Activated T-helper 2 cell treated with anti-CD3 and anti-CD28 coated beads, Interferon-gamma antibody, Interleukin-2, Interleukin-4, amounts not matched to agents 10 μg/mL and 5 μg/mL and 100 μg/mL, durations not matched to agents 14 hours and 24 hours and 36 hours (primary cell): ENCODE measurements around the gene PRSS12. TPM values are rescaled to one million over a fixed set of nuclear protein-coding genes. Genes with fewer than 3 reads are reported as not detected.

Experiments used
- DNase-seq: peaks from one replicate; pipeline ENCODE4 v3.0.0; 2021; ENCODE audit warnings: low spot score
- H3K27ac Mint-ChIP-seq: one replicate; pipeline ENCODE4 v1.8.0; 2021; ENCODE audit warnings: mixed read lengths
- H3K27me3 Mint-ChIP-seq: one replicate; pipeline ENCODE4 v1.8.0; 2021; ENCODE audit warnings: low read depth, mixed read lengths
- H3K36me3 Mint-ChIP-seq: one replicate; pipeline ENCODE4 v1.8.0; 2021; ENCODE audit warnings: low read depth, mixed read lengths
- H3K4me1 Mint-ChIP-seq: one replicate; pipeline ENCODE4 v1.8.0; 2021; ENCODE audit warnings: low read depth, mixed read lengths
- H3K4me3 Mint-ChIP-seq: one replicate; pipeline ENCODE4 v1.8.0; 2021; ENCODE audit warnings: low read depth, mild to moderate bottlenecking, moderate library complexity, mixed read lengths
- H3K9me3 Mint-ChIP-seq: one replicate; pipeline ENCODE4 v1.8.0; 2021; ENCODE audit warnings: mixed read lengths
- intact Hi-C: fragments of 100-400 bp; cut with micrococcal nuclease; formaldehyde crosslinking; loops from one replicate; pipeline ENCODE4 v1.15.1; 2023
- total RNA-seq: library from RNA; stranded (reverse); gene quantifications from 2 replicates; pipeline ENCODE4 v1.2.3, GENCODE V29; 2022

The PRSS12 gene
- total RNA-seq, 1 donor from 2014 or later, result not detected

DNA sequence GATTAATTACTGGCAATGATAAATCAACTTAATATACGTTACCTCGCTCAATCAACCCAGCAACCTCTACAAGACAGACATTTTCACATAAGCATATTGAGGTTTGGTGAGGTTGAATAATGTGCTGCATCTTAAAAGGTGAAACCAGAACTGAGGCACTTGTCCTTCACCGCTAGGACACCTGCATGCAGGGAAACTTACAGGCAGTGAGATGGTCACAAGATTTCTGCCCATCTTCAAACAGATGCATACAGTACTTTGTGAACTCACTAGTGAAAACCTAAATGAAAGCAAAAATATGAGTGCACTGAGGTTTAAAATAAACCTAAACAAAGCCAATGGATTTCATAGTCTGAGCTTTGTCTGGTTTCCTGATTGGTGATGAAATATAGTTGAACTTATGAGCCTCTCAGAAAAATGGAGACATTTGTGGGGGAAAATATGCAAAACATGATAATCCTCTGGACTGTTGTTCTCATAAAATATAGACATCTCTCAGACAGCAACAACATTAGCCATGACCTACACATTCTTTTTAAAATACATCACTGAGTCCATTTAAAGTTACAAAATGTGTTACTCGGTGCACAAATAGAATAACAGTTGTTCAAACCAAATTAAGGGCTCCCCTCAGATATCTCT lies 20.9 kb upstream of the PRSS12 start:
- Mint-ChIP-seq H3K9me3 (no peaks in the 10 kb centered on the region), H3K36me3 (no peaks in the 10 kb centered on the region), H3K4me1 (no peaks in the 10 kb centered on the region), H3K27me3 (peaks cover 2% of the 10 kb centered on the region), H3K4me3 (no peak overlapping the region), H3K27ac (no peak overlapping the region)
- intact Hi-C loops, result no loop called here
- DNase-seq, result no peak

GRCh38 chr4:118372251-118372650 lies 19.4 kb upstream of the PRSS12 start:
- Mint-ChIP-seq H3K36me3 (no peaks in the 10 kb centered on the region), H3K9me3 (no peaks in the 10 kb centered on the region), H3K4me3 (no peak overlapping the region), H3K27ac (no peak overlapping the region), H3K27me3 (peaks cover 2% of the 10 kb centered on the region), H3K4me1 (no peaks in the 10 kb centered on the region)
- intact Hi-C loops, result no loop called here
- DNase-seq, result no peak

DNA sequence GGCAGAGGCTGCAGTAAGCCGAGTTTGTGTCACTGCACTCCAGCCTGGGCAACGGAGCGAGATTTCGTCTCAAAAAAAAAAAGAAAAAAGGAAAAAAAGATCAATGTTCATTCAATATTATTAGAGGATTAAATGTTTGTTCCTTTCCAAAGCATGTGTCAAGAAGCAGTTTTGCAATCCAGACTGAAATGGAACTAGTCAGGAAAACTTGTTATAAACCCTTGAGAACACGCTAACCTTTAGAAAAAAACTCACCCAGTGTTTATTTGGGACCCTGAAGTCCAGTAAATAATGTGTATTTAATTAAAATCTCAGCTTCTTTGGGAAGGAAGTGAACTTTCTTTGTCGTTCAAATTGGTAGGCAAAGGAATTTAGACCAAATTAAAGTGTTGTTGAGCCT lies 16.4 kb upstream of the PRSS12 start:
- no peak overlapping the region for H3K4me3 Mint-ChIP-seq
- DNase-seq, result no peak
- H3K4me1 Mint-ChIP-seq, result no peaks in the 10 kb centered on the region
- H3K27me3 Mint-ChIP-seq, result peaks cover 2% of the 10 kb centered on the region
- no peaks in the 10 kb centered on the region for H3K9me3 Mint-ChIP-seq
- intact Hi-C loops, result no loop called here
- no peak overlapping the region for H3K27ac Mint-ChIP-seq
- no peaks in the 10 kb centered on the region for H3K36me3 Mint-ChIP-seq

DNA sequence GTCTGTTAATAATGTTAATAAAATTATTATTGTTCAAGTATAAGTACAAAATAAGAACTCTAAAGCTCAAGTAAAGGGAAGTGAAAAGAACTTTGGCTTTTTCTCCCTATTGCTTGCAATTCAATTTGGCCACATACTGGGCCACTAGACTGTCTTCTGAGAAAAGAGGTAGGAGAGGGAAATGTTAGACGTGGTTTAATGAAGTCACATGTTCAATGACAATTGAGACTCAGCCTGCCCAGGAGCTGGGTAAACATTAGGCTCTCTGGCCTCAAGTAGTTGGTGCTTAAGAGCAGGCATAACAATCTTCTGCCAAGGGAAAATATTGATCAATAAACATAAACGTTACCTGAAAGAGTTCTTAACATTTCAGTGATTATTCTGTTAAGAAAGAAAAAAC lies 15.1 kb upstream of the PRSS12 start:
- Mint-ChIP-seq H3K4me1 (no peaks in the 10 kb centered on the region), H3K27ac (no peak overlapping the region), H3K36me3 (no peaks in the 10 kb centered on the region), H3K9me3 (no peaks in the 10 kb centered on the region), H3K4me3 (no peak overlapping the region), H3K27me3 (peaks cover 4% of the 10 kb centered on the region)
- DNase-seq, result no peak
- intact Hi-C loops, result no loop called here

DNA sequence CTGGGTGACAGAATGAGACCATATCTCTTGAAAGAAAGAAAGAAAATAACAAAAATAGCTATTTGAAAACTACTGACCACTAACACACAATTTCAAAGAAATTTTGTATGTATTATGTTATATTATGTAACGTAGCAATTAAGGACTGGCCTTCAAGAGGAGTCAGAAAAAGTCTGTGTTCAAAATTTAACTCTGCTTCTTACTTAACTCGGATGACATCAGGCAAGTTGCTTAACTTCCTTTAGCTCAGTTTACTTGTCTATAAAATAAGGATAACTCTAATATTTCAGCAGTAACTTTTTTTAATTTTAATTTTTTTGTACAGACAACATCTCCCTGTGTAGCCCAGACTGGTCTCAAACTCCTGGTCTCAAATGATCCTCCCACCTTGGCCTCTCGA lies 14.6 kb upstream of the PRSS12 start:
- H3K4me3 Mint-ChIP-seq, result no peak overlapping the region
- no peak for DNase-seq
- intact Hi-C loops, result no loop called here
- H3K36me3 Mint-ChIP-seq, result no peaks in the 10 kb centered on the region
- H3K9me3 Mint-ChIP-seq, result no peaks in the 10 kb centered on the region
- peaks cover 7% of the 10 kb centered on the region for H3K27me3 Mint-ChIP-seq
- no peak overlapping the region for H3K27ac Mint-ChIP-seq
- H3K4me1 Mint-ChIP-seq, result no peaks in the 10 kb centered on the region

DNA sequence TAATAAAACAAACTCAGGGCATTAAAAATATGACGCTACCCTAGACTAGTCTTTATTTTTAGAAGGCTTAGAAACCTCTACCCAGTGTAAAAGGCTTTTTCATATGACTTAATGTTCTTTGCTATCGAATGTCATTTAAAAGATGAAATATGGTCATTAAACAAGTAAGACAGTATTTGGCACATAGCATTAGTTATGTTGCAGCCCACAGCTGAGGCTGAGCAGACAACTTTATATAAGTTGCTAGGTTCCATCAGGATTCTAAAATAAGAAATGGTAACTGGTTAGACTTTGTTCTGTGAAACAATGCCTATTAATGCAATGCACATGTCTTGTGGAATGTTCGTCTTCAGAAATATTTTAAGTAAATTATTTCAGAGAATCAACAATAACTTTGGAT lies 10.4 kb upstream of the PRSS12 start:
- intact Hi-C loops, result no loop called here
- Mint-ChIP-seq H3K9me3 (no peaks in the 10 kb centered on the region), H3K27me3 (peaks cover 15% of the 10 kb centered on the region), H3K4me3 (no peak overlapping the region), H3K36me3 (no peaks in the 10 kb centered on the region), H3K4me1 (no peaks in the 10 kb centered on the region), H3K27ac (no peak overlapping the region)
- DNase-seq, result no peak

GRCh38 chr4:118361192-118361591 lies 8.4 kb upstream of the PRSS12 start:
- H3K36me3 Mint-ChIP-seq, result no peaks in the 10 kb centered on the region
- H3K4me1 Mint-ChIP-seq, result no peaks in the 10 kb centered on the region
- no peak for DNase-seq
- intact Hi-C loops, result no loop called here
- H3K4me3 Mint-ChIP-seq, result no peak overlapping the region
- no peaks in the 10 kb centered on the region for H3K9me3 Mint-ChIP-seq
- peaks cover 26% of the 10 kb centered on the region for H3K27me3 Mint-ChIP-seq
- no peak overlapping the region for H3K27ac Mint-ChIP-seq

GRCh38 chr4:118360106-118360505 lies 7.3 kb upstream of the PRSS12 start:
- H3K27ac Mint-ChIP-seq, result no peak overlapping the region
- H3K36me3 Mint-ChIP-seq, result no peaks in the 10 kb centered on the region
- intact Hi-C loops, result no loop called here
- H3K4me1 Mint-ChIP-seq, result no peaks in the 10 kb centered on the region
- no peak for DNase-seq
- H3K4me3 Mint-ChIP-seq, result no peak overlapping the region
- no peaks in the 10 kb centered on the region for H3K9me3 Mint-ChIP-seq
- peaks cover 35% of the 10 kb centered on the region for H3K27me3 Mint-ChIP-seq

DNA sequence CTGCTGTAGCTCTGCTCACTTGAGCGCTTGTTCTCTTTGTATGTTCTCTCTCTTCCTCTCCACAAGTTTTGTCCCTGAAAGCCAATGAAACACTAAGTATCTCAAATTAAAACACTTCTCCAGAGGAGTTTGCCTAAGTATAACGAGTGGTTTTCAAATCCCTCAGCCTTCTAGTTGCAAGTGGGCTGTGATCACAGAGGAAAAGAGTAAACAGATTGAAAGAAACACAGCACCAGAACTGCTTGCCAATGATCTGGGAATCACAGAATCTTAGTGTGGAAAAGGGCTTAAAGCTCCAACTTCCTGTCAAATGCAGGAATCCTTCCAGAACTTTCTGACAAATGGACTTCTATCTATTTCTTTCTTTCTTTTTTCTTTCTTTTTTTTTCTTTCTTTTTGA lies 4.8 kb upstream of the PRSS12 start:
- no peaks in the 10 kb centered on the region for H3K9me3 Mint-ChIP-seq
- no peaks in the 10 kb centered on the region for H3K36me3 Mint-ChIP-seq
- peaks cover 52% of the 10 kb centered on the region for H3K27me3 Mint-ChIP-seq
- H3K27ac Mint-ChIP-seq, result no peak overlapping the region
- H3K4me1 Mint-ChIP-seq, result peaks cover 7% of the 10 kb centered on the region
- intact Hi-C loops, result no loop called here
- H3K4me3 Mint-ChIP-seq, result no peak overlapping the region
- no peak for DNase-seq

DNA sequence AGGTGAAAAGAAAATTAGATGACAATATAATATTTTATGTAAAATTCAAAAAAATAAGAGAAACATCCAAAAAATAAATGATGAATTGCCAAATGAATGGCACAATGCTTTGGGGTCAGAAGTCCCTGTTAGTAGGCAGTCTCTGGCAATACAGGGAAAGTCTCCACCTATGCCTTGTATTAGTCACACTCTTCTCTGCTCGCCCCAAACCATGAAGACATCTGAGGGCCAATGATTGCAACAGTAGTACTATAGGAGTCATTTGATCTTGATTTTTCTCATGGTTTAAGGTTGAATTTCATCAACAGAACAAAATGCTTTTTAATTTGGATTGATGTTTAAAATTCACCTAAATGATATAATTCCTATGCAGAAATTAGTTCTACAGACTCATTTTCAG lies 3.9 kb upstream of the PRSS12 start:
- H3K27ac Mint-ChIP-seq, result no peak overlapping the region
- no peaks in the 10 kb centered on the region for H3K9me3 Mint-ChIP-seq
- intact Hi-C loops, result no loop called here
- no peaks in the 10 kb centered on the region for H3K36me3 Mint-ChIP-seq
- peaks cover 51% of the 10 kb centered on the region for H3K27me3 Mint-ChIP-seq
- no peak overlapping the region for H3K4me3 Mint-ChIP-seq
- peaks cover 10% of the 10 kb centered on the region for H3K4me1 Mint-ChIP-seq
- no peak for DNase-seq

DNA sequence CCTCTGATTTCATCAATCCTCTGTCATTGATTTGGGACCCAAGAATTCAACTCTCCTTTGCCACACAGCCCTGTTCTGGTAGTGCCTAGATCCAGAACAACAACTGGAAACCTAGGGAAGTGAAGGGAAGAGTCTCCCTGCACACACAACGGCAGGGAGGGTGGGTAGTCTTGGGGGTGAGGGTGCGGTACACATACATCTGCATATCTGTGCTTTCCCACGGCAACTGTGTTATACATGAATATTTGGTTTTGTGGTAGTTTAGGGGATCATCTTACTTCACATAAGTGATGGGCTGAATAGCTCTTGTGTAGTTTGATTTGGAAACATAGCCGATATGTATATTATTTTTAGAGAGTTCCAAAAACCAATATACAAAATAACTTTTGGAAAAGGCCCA lies 3.3 kb upstream of the PRSS12 start:
- Mint-ChIP-seq H3K9me3 (no peaks in the 10 kb centered on the region), H3K4me1 (peaks cover 11% of the 10 kb centered on the region), H3K27ac (no peak overlapping the region), H3K27me3 (peaks cover 56% of the 10 kb centered on the region), H3K36me3 (no peaks in the 10 kb centered on the region), H3K4me3 (no peak overlapping the region)
- no peak for DNase-seq
- intact Hi-C loops, result no loop called here

DNA sequence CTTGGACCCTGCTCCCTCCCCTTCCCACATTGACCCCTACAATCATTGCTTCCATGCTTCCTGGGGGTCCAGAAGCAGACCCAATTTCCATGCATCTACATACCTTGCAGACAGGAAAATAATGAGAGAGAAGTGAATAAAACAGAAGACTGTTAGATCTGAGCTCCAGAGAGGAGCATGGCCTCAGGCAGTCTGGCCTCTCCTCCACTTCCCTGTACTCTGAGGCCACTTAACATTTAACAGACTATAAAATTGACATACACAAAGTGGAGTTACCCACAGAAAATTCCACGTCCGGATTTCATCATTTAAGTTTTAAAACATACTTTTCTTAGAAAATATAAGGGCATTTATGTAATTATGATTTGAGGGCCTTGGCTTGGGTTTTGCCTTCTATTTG lies 2.1 kb upstream of the PRSS12 start:
- H3K27me3 Mint-ChIP-seq, result peaks cover 66% of the 10 kb centered on the region
- H3K9me3 Mint-ChIP-seq, result no peaks in the 10 kb centered on the region
- H3K27ac Mint-ChIP-seq, result no peak overlapping the region
- no peaks in the 10 kb centered on the region for H3K36me3 Mint-ChIP-seq
- H3K4me1 Mint-ChIP-seq, result peaks cover 11% of the 10 kb centered on the region
- no peak for DNase-seq
- H3K4me3 Mint-ChIP-seq, result no peak overlapping the region
- intact Hi-C loops, result no loop called here

DNA sequence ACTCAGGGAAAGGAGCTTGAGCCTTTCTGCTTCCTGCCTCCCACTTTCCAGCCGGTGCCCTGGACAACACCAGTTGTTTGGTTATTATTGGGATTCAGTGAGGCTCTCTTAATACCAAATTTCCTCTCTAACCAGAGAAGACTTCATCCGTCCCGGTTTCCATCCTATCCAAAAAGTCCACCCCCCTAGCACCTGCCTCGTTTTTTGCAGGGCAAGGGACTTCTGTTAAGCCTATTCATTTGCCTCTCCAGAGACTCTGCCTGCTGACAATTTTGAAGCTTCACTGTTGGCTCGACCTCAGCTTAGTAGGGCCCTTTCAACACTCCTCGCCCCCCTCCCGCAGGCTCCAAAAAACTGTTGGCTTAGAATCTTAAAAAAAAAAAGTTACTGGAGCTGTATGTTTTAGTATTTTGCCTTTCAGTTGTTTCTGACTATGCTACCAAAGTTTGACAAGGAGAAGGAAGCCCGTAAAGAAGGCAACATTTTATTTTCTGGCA lies 779 bp upstream of the PRSS12 start:
- Mint-ChIP-seq H3K4me1 (peaks cover 11% of the 10 kb centered on the region), H3K27me3 (peaks cover 74% of the 10 kb centered on the region), H3K27ac (no peak overlapping the region), H3K4me3 (peak overlapping the region; percentile 76), H3K36me3 (no peaks in the 10 kb centered on the region), H3K9me3 (no peaks in the 10 kb centered on the region)
- intact Hi-C loops, result loop anchor here (2.0 kb wide), 1 partner anchor 75 kb away; no protein-coding TSS in a partner anchor
- no peak for DNase-seq
